BLaER1 (cell line): ENCODE results near the gene ADCY2.

Source experiments
- H3K27ac ChIP-seq: shearing (Covaris generic); formaldehyde crosslinking; 2 replicates; pipeline ENCODE4 v1.8.1; 2022
- H3K27me3 ChIP-seq: shearing (Covaris generic); formaldehyde crosslinking; 2 replicates; pipeline ENCODE4 v1.8.1; 2022
- H3K36me3 ChIP-seq: shearing (Covaris generic); formaldehyde crosslinking; 2 replicates; pipeline ENCODE4 v1.8.1; 2022
- H3K4me1 ChIP-seq: shearing (Covaris generic); formaldehyde crosslinking; 2 replicates; pipeline ENCODE4 v1.8.1; 2022
- H3K4me2 ChIP-seq: shearing (Covaris generic); formaldehyde crosslinking; 2 replicates; pipeline ENCODE4 v1.8.1; 2022
- H3K4me3 ChIP-seq: shearing (Covaris generic); formaldehyde crosslinking; 2 replicates; pipeline ENCODE4 v1.8.1; 2022
- H3K9ac ChIP-seq: shearing (Covaris generic); formaldehyde crosslinking; 2 replicates; pipeline ENCODE4 v1.8.1; 2022
- H3K9me3 ChIP-seq: shearing (Covaris generic); formaldehyde crosslinking; 2 replicates; pipeline ENCODE4 v1.8.1; 2022
- H4K20me1 ChIP-seq: shearing (Covaris generic); formaldehyde crosslinking; 2 replicates; pipeline ENCODE4 v1.8.1; 2022
- Cebpa-rat ChIP-seq: shearing (Covaris generic); IDR thresholded peaks from 2 replicates; pipeline ENCODE4 v1.8.1; 2022

ADCY2 gene

GRCh38 chr5:7872517-7873130 is 476.7 kb downstream of the ADCY2 start:
- Histone ChIP-seq H3K4me1 (peaks cover 48% of the 10 kb centered on the region), H3K36me3 (peaks cover 48% of the 10 kb centered on the region), H3K9ac (peak overlapping the region; percentile 3; the same call in 1 of the 2 replicates), H4K20me1 (peaks cover 85% of the 10 kb centered on the region), H3K4me3 (no peak overlapping the region), H3K27ac (no peak overlapping the region), H3K4me2 (peak overlapping the region; percentile 55), H3K27me3 (no peaks in the 10 kb centered on the region), H3K9me3 (no peaks in the 10 kb centered on the region)
- TF ChIP-seq Cebpa-rat, result no peak

DNA sequence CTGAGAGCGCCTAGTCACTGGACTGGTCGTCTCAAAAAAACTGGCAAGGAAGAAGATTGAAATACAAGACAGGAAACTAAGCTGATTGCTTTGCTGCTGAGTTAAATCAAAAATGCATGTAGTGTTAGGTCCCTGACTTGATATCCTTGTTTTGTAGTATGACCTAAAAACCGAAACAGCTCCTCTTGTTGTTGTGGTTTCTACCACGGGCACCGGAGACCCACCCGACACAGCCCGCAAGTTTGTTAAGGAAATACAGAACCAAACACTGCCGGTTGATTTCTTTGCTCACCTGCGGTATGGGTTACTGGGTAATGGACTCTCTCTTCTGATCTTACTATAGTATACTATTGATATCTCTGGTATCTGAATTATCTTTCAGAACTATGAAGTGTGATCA is 477.3 kb downstream of the ADCY2 start:
- Histone ChIP-seq H3K9me3 (no peaks in the 10 kb centered on the region), H3K4me2 (peak overlapping the region; percentile 55), H4K20me1 (peaks cover 91% of the 10 kb centered on the region), H3K9ac (peak overlapping the region; percentile 3; the same call in 1 of the 2 replicates), H3K27ac (no peak overlapping the region), H3K4me1 (peaks cover 44% of the 10 kb centered on the region), H3K27me3 (no peaks in the 10 kb centered on the region), H3K4me3 (no peak overlapping the region), H3K36me3 (peaks cover 54% of the 10 kb centered on the region)
- no peak for TF ChIP-seq Cebpa-rat

DNA sequence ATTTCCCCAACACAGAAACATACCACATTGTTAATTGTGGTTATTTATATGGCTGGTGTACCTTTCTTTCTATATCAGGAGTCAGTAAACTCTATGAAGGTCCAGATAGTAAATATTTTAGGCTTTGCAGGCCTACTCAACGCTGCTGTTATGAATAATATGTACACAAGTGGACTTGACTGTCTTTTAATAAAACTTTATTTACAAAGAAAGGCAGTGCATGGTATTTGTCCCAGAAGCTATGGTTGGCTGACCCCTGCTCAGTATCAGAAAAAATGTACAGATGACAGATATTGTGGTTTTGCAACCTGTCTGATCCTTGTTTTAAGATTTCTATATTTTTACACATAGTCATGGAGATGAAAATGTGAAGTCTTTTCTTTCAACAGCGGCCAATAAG is 478.7 kb downstream of the ADCY2 start:
- H3K4me3 ChIP-seq, result no peak overlapping the region
- H3K36me3 ChIP-seq, result peaks cover 68% of the 10 kb centered on the region
- H3K9me3 ChIP-seq, result no peaks in the 10 kb centered on the region
- H3K27me3 ChIP-seq, result no peaks in the 10 kb centered on the region
- no peak overlapping the region for H3K27ac ChIP-seq
- peaks cover 44% of the 10 kb centered on the region for H3K4me1 ChIP-seq
- H4K20me1 ChIP-seq, result peaks cover 99% of the 10 kb centered on the region
- TF ChIP-seq Cebpa-rat, result no peak
- no peak overlapping the region for H3K4me2 ChIP-seq
- H3K9ac ChIP-seq, result no peak overlapping the region

- H3K36me3 ChIP-seq, result peaks cover 74% of the 10 kb centered on the region
- H3K9me3 ChIP-seq, result no peaks in the 10 kb centered on the region
- H3K9ac ChIP-seq, result no peak overlapping the region
- H3K4me1 ChIP-seq, result peaks cover 39% of the 10 kb centered on the region
- no peak overlapping the region for H3K27ac ChIP-seq
- H3K4me3 ChIP-seq, result no peak overlapping the region
- no peak for TF ChIP-seq Cebpa-rat
- no peaks in the 10 kb centered on the region for H3K27me3 ChIP-seq
- H3K4me2 ChIP-seq, result no peak overlapping the region
- H4K20me1 ChIP-seq, result peaks cover 99% of the 10 kb centered on the region
Measured at GRCh38 chr5:7875151-7875550, 479.2 kb downstream of the ADCY2 start.

DNA sequence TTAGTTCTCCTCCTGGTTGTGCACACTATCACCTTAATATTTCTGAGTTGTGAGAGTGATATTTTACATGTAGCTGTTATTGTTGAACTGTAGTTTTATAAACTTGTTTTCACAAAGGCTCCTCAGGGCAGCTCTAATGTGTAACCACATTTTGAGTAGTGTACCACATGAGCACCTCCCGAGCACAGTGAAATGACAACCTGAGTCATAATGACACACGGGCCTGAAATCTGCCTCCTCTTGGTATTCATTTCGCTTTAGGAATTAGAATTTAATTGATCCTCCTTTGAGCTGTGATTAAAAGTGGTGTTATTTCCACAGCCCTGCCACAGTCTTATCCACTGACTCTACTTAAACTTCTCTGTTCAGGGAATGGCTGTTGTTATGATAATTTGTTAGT is 480.9 kb downstream of the ADCY2 start:
- H4K20me1 ChIP-seq, result peaks cover 99% of the 10 kb centered on the region
- no peak overlapping the region for H3K9ac ChIP-seq
- no peak overlapping the region for H3K4me3 ChIP-seq
- no peak for TF ChIP-seq Cebpa-rat
- no peak overlapping the region for H3K27ac ChIP-seq
- no peaks in the 10 kb centered on the region for H3K27me3 ChIP-seq
- H3K36me3 ChIP-seq, result peaks cover 84% of the 10 kb centered on the region
- no peak overlapping the region for H3K4me2 ChIP-seq
- H3K9me3 ChIP-seq, result no peaks in the 10 kb centered on the region
- peaks cover 22% of the 10 kb centered on the region for H3K4me1 ChIP-seq

- no peak overlapping the region for H3K27ac ChIP-seq
- H3K27me3 ChIP-seq, result no peaks in the 10 kb centered on the region
- TF ChIP-seq Cebpa-rat, result no peak
- peaks cover 99% of the 10 kb centered on the region for H4K20me1 ChIP-seq
- H3K4me3 ChIP-seq, result no peak overlapping the region
- no peak overlapping the region for H3K9ac ChIP-seq
- no peaks in the 10 kb centered on the region for H3K9me3 ChIP-seq
- peaks cover 94% of the 10 kb centered on the region for H3K36me3 ChIP-seq
- H3K4me1 ChIP-seq, result peaks cover 12% of the 10 kb centered on the region
- no peak overlapping the region for H3K4me2 ChIP-seq
Measured at GRCh38 chr5:7877851-7878250, 481.9 kb downstream of the ADCY2 start.

- Histone ChIP-seq H3K4me1 (peaks cover 6% of the 10 kb centered on the region), H3K4me2 (no peak overlapping the region), H3K27me3 (no peaks in the 10 kb centered on the region), H3K9ac (no peak overlapping the region), H3K36me3 (peaks cover 100% of the 10 kb centered on the region), H3K9me3 (no peaks in the 10 kb centered on the region), H3K27ac (no peak overlapping the region), H4K20me1 (peaks cover 96% of the 10 kb centered on the region), H3K4me3 (no peak overlapping the region)
- no peak for TF ChIP-seq Cebpa-rat
Measured at GRCh38 chr5:7878381-7878873, 482.5 kb downstream of the ADCY2 start.
